NCI-H226 (cell line): ENCODE measurements around the gene SORCS2.

ENCODE experiments used
- DNase-seq: peaks from one replicate; pipeline ENCODE4 v3.0.0-alpha.2; 2015

SORCS2 gene

GRCh38 chr4:7629501-7630254, 437.3 kb downstream of the SORCS2 start:
- DNase-seq, result no peak

DNA sequence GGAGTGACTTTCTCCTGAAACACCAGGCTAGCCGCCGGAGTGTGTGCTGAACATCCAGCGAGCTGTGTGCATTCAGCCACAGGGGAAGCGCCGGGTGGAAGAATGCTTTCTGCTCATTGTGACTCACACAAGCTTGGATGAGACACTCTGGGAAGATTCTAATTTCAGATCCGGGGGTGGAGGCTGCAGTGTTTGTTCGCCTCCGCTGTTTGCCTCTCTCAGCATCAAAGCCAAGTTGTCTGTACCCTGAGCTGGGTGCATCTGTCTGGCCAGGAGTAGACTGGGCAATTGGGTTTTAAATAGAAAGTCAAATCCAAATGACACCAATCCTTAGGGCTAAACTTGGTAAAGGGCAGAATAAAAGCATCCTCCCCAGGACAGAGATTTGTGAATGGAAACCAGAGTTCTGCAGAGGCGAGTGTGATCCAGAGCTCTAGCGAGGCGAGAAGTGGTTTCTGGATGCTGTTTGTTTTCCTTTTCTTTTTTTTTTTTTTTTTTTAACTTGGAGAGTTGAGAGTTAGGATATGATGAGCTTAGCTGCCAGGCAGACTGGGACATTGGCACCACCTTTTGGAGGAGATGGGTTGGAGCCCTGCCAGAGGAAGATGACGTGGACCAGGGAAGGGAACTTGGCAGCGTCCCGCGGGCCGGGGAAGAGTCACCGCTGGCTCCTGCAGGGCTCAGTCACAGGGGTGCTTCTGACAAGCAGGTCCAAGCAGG, 438.4 kb downstream of the SORCS2 start:
- DNase-seq, result peak; percentile 69

GRCh38 chr4:7631288-7632014, 439.1 kb downstream of the SORCS2 start:
- no peak for DNase-seq

DNA sequence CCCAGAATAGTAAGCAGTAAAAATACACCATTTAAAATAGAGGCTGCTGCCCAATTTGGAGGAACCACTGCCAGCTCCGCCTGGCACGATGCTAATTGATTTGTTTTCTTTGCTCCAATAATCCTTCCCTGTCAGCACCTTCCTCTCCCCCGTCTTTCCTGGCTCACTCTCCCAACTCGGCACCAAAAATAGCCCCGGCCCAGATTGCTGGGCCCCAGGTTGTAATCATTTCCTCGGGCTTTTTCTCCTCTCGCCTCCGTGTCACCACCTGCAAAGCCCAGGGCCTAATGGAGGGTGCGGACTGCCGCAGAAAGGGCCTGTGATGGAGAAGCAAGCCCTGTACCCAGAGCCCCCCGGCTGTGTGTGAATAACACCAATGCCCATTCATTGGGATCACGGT, 440.0 kb downstream of the SORCS2 start:
- DNase-seq, result no peak

DNA sequence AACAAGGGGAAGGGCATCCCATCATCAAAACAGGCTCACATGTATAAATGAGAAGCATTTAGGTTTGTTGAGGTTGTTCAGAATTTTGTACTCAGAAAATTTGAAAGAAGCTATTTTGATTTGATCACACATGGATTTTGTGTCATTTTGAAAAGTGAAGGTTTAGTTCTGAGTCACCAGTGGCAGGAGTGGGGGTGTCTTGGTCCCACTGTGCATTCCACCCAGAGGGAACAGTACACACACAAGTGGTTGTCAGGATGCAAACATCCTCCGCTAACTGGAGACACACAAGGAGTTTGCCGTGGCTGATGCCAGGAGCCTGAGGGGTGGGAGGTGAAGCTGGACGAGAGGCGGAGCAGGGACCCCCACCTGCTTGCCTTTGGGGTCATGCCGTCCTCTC, 440.6 kb downstream of the SORCS2 start:
- no peak for DNase-seq

GRCh38 chr4:7634661-7635251, 442.4 kb downstream of the SORCS2 start:
- no peak for DNase-seq

DNA sequence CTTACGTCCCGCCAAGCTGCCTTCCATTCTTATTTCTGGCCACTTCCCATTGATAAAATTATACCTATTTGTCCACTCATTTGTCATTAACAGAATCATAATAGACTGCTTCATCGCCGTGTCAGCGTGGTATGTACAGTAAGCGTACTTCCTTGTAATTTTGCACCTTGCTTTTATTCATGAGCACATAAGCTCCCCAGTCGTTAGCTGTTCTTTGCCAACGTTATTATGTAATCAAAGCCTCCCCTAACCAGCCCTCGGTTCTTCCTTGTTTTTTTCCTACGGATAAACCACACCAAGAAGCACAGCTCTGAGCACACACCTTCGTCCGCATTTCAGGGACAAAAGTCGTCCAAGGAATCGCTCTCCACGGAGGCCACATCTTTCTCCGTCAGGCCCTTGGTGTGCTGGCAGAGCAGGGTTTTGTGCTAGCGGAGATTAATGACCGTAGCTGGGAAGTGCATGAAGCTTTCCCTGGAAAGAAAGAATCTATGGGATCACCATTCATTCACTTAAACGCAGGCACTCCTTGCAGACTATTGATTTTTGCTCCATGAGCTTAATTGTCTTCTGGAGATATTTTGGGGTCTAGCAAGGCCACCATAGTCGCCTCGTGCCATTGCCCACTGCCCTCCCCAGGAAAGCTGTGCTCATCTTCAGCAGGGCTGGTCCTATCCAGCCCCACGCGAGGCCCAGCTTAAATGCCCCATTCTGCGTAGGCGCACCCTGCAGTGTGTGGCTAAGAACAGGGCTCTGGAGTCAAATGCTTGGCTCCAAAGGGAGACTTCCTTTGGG, 443.3 kb downstream of the SORCS2 start:
- DNase-seq, result no peak

- no peak for DNase-seq
Observed at GRCh38 chr4:7636240-7636508, 443.8 kb downstream of the SORCS2 start.

DNA sequence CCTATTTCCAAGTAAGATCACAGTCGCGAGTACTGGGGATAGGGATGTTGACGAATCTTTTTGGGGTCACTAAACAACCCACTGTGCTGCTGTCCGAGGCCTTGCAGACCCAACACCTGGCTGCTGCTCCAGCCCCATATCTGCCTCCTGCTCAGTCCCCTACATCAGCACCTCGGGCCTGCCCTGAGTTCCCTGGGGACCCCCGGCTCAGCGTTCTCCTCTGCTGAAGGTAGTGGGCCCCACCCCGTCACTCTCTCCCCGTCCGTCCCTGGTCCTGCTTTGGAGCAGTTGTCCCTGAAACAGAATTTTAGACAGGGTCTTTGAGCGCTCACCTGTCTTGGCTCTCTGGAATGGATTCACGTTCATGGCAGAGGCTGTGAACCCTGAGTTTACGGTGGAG, 444.8 kb downstream of the SORCS2 start:
- no peak for DNase-seq

GRCh38 chr4:7637971-7638370, 445.6 kb downstream of the SORCS2 start:
- no peak for DNase-seq

DNA sequence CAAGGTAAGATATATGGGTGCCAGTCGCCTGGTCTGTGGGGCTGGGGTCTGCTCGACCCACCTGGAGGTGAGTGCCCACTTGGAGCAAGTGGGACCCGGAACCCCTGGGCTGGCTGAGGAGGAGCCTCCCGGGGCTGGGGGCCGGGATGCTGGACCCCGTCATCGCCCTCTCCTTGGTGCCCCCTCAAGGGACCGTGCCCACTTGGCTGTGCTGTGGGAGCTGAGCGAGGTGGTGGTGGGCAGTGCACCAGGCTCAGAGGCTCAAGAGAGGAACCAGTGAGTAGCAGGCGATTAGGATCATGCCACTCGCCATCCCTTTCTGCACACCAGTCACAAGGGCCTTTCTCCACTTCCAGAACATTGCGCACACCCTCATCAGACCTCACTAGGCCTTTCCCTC, 446.2 kb downstream of the SORCS2 start:
- no peak for DNase-seq

- no peak for DNase-seq
Observed at GRCh38 chr4:7638984-7639789, 446.8 kb downstream of the SORCS2 start.

DNA sequence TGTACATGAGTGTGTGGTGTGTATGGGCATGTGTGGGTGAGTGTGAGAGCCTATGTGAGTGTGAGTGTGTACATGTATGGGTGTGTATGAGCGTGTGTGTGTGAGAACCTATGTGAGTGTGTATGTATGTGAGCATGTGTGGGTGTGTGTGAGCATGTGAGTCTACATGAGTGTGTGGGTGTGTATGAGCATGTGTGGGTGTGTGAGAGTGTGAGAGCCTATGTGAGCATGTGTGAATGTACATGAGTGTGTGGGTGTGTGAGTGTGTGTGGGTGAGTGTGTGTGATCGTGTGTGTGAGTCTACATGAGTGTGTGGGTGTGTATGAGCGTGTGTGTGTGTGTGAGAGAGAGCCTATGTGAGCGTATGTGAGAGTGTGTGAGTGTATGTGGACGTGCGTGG, 447.8 kb downstream of the SORCS2 start:
- DNase-seq, result no peak

- no peak for DNase-seq
Observed at GRCh38 chr4:7641712-7642111, 449.4 kb downstream of the SORCS2 start.

DNA sequence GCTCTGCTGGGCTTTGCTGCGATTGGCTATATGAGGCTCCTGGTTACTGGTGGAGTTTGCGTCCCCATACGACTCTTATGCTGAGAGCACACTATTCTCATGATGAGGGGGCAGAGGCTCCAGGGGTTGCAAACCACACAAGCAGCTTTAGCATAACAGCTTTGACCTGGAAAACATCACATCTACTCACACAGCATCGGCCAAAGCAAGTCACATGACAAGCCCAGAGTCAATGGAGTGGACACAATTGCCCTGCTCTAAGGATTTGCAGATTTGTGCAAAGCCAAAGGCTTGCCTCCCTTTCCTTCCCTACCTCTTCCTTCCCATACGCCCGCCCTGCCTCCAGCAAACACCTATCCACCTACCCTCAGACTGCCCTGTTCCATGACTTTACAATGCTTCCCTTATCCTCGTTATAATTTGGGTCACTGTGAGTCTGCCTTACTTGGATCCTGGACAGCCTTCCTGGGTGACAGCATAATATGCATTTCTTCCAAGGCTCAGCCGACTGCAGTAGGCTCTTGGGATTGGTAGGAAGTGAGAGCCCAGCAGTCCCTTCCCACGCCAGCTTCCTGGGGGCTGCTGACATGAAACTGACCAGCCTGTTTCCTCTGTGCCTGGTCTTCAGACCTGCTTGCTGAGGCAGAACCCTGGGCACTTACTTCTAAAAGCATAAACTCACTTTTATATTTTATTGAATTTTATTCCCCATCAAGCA, 450.6 kb downstream of the SORCS2 start:
- DNase-seq, result no peak

DNA sequence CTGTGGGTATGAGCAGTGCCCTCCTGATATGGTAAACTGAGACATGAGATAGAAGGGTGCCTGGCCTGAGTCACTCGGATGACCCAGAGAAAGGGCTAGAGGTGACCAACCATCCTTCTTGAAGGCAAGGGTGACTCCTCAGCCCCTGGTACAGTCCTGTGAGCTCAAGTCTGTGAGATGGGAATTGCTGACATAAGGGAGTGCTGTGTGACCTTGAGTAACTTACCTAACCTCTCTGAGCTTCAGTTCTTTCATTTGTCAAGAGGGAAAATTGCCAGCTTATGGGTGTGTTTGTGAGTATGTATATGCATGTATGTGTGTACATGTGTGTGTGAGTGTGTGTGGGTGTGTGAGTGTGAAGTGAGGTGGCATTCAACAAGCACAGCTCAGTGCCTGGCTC, 452.8 kb downstream of the SORCS2 start:
- no peak for DNase-seq

GRCh38 chr4:7645956-7646355, 453.6 kb downstream of the SORCS2 start:
- no peak for DNase-seq

GRCh38 chr4:7646384-7647061, 454.2 kb downstream of the SORCS2 start:
- DNase-seq, result no peak

DNA sequence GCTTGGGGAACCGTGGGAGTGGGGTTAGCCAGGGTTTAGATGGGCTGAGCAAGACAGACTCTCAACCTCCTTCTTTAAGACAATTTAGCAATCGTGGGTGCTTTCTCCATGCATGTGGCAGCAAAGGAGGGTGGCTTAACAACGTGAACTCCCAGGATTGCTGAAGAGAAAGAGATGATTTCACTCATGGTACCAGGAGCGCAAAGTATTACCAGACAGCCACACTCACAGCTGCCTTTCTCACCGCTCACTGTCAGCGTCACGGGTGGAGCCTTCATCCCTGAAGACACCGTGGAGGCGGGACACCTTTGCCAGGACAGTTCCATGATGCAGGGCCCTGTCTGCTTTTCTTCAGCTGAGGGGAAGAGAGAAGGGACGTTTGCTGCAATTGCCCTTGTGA, 454.8 kb downstream of the SORCS2 start:
- DNase-seq, result no peak

DNA sequence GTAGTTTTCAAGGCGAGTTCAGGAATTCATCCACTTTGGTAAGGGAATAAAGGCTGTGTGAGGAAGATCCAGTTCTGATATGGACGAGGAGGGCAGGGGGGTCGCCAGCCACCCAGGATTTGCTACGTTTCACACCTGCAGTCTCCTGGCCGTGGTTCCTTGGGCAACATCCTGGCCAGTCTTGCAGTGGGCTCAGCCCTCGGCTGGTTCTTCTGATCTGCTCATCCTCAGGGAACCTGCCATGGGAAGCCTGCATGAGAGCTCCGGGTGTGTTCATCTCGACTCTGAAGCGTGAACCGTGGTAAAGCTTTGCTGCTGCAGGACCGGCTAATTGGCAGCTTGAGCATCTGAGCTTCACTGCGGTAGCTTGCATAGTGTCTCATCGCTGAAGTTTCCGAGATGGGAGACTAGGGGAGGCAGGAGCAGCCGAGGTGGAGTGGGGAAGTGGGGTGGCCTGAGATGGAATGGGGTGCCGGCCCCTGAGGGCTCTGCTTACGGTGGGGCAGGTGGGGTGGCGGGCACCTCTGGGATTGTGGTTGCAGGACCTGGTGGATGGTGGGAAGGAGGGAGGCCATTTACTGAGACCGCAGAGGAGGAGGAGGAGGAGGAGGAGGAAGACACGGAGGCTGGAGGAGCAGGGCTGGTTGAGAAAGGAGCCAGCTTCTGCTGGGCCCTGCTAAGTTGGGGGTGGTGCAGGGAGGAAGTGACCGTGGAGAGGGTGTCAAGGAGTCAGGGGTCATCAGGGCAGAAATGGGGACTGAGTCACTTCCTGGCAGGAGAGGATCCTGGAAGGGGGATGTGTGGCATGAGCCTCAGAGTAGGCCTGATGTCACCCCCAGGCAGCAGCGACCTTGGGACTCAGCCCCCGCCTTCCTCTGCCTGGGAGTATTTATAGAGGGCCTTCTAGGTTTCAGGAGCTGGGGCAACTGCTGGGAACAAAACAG, 455.5 kb downstream of the SORCS2 start:
- DNase-seq, result no peak
